Skeletal muscle satellite cell (primary cell): Measurements from ENCODE around the gene KIF16B.

ENCODE experiments used
- H3K27me3 ChIP-seq: 2 replicates; pipeline ENCODE4 v1.7.0; 2013; ENCODE audit warnings: low read length; ENCODE audit not compliant: control insufficient read depth, insufficient read depth
- H3K36me3 ChIP-seq: 2 replicates; pipeline ENCODE4 v1.7.0; 2013; ENCODE audit warnings: mild to moderate bottlenecking, control low read depth, low read length; ENCODE audit not compliant: insufficient read depth
- H3K4me1 ChIP-seq: 2 replicates; pipeline ENCODE4 v1.7.0; 2013; ENCODE audit warnings: low read length; ENCODE audit not compliant: control insufficient read depth, insufficient read depth
- H3K4me2 ChIP-seq: 2 replicates; pipeline ENCODE4 v1.7.0; 2013; ENCODE audit warnings: mild to moderate bottlenecking, low read length
- H3K4me3 ChIP-seq: 2 replicates; pipeline ENCODE4 v1.7.0; 2013; ENCODE audit warnings: low read length
- H3K9ac ChIP-seq: 2 replicates; pipeline ENCODE4 v1.7.0; 2013; ENCODE audit warnings: mild to moderate bottlenecking, low read depth, low read length, moderate library complexity
- H3K9me3 ChIP-seq: replicated peaks from 2 replicates; pipeline ENCODE4 v1.7.0; 2013; ENCODE audit warnings: mild to moderate bottlenecking, control low read depth, low read length

Gene KIF16B

DNA sequence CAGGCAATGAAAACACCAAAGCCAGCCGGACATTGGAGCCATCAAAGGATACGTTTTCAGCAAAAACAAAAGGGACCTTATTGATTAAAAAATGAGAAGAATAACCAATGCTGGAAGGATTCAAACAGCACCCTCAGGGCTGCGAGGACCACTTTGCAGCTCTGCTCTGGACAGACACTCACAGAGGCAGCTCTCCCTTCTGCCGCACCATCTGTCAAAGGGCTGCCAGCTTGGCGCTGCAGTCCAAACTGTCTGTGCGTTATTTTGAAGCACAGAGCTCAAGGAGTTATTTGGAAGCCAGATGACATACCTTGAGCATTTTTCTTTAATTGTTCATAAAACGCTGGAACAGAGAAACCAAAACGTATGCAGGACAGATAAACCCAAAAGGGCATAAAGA lies 85.2 kb downstream of the KIF16B start:
- H3K4me2 ChIP-seq: no peak overlapping the region
- peaks cover 2% of the 10 kb centered on the region for H3K36me3 ChIP-seq
- peaks cover 15% of the 10 kb centered on the region for H3K4me1 ChIP-seq
- H3K4me3 ChIP-seq: no peak overlapping the region
- no peaks in the 10 kb centered on the region for H3K27me3 ChIP-seq
- no peaks in the 10 kb centered on the region for H3K9me3 ChIP-seq
- H3K9ac ChIP-seq: no peak overlapping the region

GRCh38 chr20:16486532-16486931 lies 86.7 kb downstream of the KIF16B start:
- Histone ChIP-seq H3K36me3 (peaks cover 2% of the 10 kb centered on the region), H3K4me2 (no peak overlapping the region), H3K9ac (no peak overlapping the region), H3K4me1 (peaks cover 15% of the 10 kb centered on the region), H3K27me3 (no peaks in the 10 kb centered on the region), H3K9me3 (no peaks in the 10 kb centered on the region), H3K4me3 (no peak overlapping the region)

DNA sequence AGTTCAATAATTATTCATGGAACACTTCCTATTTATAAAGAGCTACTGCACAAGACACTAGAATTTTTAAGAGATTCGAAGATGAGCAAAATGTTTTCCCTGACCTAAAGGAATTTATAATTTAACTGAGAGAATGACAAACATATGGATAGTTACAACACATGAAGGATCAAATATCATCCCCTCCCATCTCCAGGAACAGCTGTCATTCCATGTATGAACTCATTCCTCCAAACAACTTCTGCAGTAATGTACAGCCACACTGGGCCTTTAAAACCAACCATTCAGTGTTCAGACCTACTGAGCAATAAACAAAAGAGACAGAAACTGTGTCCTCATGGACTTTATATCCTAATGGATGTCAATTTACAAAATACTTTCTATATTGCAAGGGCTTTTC lies 87.8 kb downstream of the KIF16B start:
- Histone ChIP-seq H3K4me1 (peaks cover 9% of the 10 kb centered on the region), H3K9ac (no peak overlapping the region), H3K9me3 (no peaks in the 10 kb centered on the region), H3K36me3 (peaks cover 2% of the 10 kb centered on the region), H3K4me2 (peak overlapping the region; percentile 27), H3K27me3 (no peaks in the 10 kb centered on the region), H3K4me3 (no peak overlapping the region)

DNA sequence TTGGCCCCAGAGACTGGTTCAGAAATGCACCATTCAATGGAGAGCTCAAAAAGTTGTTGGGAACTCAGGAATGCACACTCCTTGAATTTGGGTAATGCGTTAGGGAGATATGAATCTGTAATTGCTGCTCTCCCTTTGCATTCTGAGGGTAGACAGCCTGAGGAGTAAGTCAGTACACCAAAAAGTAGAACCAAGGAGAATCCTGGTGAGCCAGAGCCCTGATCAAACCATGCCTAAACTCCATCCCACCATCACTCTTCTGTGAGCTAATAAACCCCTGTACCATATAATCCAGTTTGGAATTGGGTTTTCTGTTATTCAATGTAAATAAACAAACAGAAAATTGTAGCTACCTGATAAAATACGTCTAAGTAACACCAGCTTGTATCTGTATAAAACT lies 90.2 kb downstream of the KIF16B start:
- Histone ChIP-seq H3K36me3 (peaks cover 2% of the 10 kb centered on the region), H3K9ac (no peak overlapping the region)

GRCh38 chr20:16481977-16482376 lies 91.3 kb downstream of the KIF16B start:
- Histone ChIP-seq H3K27me3 (no peaks in the 10 kb centered on the region), H3K9me3 (no peaks in the 10 kb centered on the region), H3K36me3 (peaks cover 2% of the 10 kb centered on the region), H3K4me2 (no peak overlapping the region), H3K4me3 (no peak overlapping the region), H3K4me1 (peaks cover 15% of the 10 kb centered on the region), H3K9ac (no peak overlapping the region)

More for the DNA sequence above, 90.2 kb downstream of the KIF16B start:
- Histone ChIP-seq H3K27me3 (no peaks in the 10 kb centered on the region), H3K4me2 (no peak overlapping the region), H3K4me1 (peaks cover 9% of the 10 kb centered on the region), H3K9me3 (no peaks in the 10 kb centered on the region), H3K4me3 (no peak overlapping the region)

DNA sequence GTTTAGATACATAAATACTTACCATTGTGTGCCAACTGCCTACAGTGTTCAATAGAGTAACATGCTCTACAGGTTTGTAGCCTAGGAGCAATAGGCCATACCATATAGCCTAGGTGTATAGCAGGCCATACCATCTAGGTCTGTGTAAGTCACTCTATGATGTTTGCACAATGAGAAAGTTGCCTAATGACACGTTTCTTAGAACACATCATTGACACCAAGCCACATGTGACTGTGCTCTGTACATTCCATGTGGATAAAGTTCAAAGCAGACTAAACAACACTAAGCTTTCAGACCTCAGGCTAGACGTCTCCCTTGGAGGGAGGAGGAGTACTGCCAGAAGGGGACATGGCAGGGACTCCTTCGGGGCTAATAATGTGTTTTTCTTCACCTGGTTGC lies 93.6 kb downstream of the KIF16B start:
- no peaks in the 10 kb centered on the region for H3K27me3 ChIP-seq
- peaks cover 17% of the 10 kb centered on the region for H3K4me1 ChIP-seq
- H3K9me3 ChIP-seq: no peaks in the 10 kb centered on the region
- H3K4me3 ChIP-seq: no peak overlapping the region
- peaks cover 2% of the 10 kb centered on the region for H3K36me3 ChIP-seq
- H3K9ac ChIP-seq: no peak overlapping the region
- H3K4me2 ChIP-seq: no peak overlapping the region

- no peaks in the 10 kb centered on the region for H3K27me3 ChIP-seq
- no peak overlapping the region for H3K9ac ChIP-seq
- H3K9me3 ChIP-seq: no peaks in the 10 kb centered on the region
- no peak overlapping the region for H3K4me3 ChIP-seq
- H3K4me1 ChIP-seq: peaks cover 20% of the 10 kb centered on the region
- no peak overlapping the region for H3K4me2 ChIP-seq
- H3K36me3 ChIP-seq: no peaks in the 10 kb centered on the region
Measured at GRCh38 chr20:16477632-16478031, 95.6 kb downstream of the KIF16B start.

DNA sequence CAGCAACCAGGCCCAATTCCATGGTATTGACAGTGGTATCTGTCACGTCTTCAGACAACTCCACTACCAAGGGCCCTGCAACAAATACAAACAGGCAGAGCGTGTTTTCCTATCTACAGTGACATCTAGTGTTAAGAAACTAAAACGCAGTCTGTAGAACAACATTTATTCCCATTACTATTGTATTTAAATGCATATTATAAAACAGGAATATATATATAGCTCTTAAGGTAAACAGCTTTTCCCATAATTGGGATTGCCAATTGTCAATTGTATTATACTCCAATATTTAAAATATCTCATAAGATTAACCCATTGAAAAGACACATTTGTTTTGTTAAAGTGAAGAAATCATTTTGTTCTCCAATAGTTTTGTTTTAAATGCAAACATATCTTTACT lies 97.2 kb downstream of the KIF16B start:
- H3K27me3 ChIP-seq: no peaks in the 10 kb centered on the region
- H3K36me3 ChIP-seq: no peaks in the 10 kb centered on the region
- peak overlapping the region; percentile 45 for H3K4me2 ChIP-seq

DNA sequence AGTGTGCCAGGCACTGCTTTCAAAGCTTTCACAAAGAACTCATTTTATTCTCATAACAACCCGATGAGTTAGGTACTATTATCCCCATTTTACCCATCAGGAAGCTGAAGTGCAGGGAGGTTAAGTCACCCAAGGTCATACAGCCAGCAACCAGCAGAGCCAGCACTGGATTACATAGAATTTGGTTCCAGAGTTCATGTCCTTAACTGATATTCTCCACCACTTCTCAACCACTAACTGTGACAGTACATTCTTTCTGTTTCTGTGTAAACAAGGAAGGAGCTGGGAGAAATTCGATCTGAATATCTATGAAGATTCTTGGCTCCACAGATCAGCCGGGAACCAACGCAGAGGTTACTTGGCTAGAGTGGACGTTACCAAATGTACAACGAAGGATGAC lies 98.0 kb downstream of the KIF16B start:
- H3K4me1 ChIP-seq: peaks cover 20% of the 10 kb centered on the region
- no peak overlapping the region for H3K9ac ChIP-seq
- H3K4me2 ChIP-seq: peak overlapping the region; percentile 45
- no peaks in the 10 kb centered on the region for H3K9me3 ChIP-seq
- H3K36me3 ChIP-seq: no peaks in the 10 kb centered on the region
- no peak overlapping the region for H3K4me3 ChIP-seq
- no peaks in the 10 kb centered on the region for H3K27me3 ChIP-seq

More for the DNA sequence above, 97.2 kb downstream of the KIF16B start:
- no peak overlapping the region for H3K4me3 ChIP-seq
- no peak overlapping the region for H3K9ac ChIP-seq
- H3K4me1 ChIP-seq: peaks cover 20% of the 10 kb centered on the region
- H3K9me3 ChIP-seq: no peaks in the 10 kb centered on the region

- H3K4me3 ChIP-seq: no peak overlapping the region
- H3K4me2 ChIP-seq: no peak overlapping the region
- no peaks in the 10 kb centered on the region for H3K9me3 ChIP-seq
- no peaks in the 10 kb centered on the region for H3K27me3 ChIP-seq
- H3K4me1 ChIP-seq: peaks cover 20% of the 10 kb centered on the region
- H3K9ac ChIP-seq: no peak overlapping the region
- no peaks in the 10 kb centered on the region for H3K36me3 ChIP-seq
Measured at GRCh38 chr20:16474363-16474762, 98.9 kb downstream of the KIF16B start.

- Histone ChIP-seq H3K36me3 (no peaks in the 10 kb centered on the region), H3K4me1 (peaks cover 14% of the 10 kb centered on the region), H3K4me3 (no peak overlapping the region)
Measured at GRCh38 chr20:16472045-16472872, 101.0 kb downstream of the KIF16B start.

GRCh38 chr20:16469395-16469905 lies 103.8 kb downstream of the KIF16B start:
- Histone ChIP-seq H3K4me3 (no peak overlapping the region), H3K36me3 (no peaks in the 10 kb centered on the region), H3K4me1 (peaks cover under 1% of the 10 kb centered on the region), H3K9ac (no peak overlapping the region), H3K4me2 (no peak overlapping the region), H3K9me3 (no peaks in the 10 kb centered on the region), H3K27me3 (no peaks in the 10 kb centered on the region)

More at GRCh38 chr20:16472045-16472872, 101.0 kb downstream of the KIF16B start:
- H3K4me2 ChIP-seq: no peak overlapping the region
- H3K9me3 ChIP-seq: no peaks in the 10 kb centered on the region
- H3K27me3 ChIP-seq: no peaks in the 10 kb centered on the region
- H3K9ac ChIP-seq: no peak overlapping the region
